ENCODE measurements around the gene SLC25A5. TPM values are rescaled to one million over a fixed set of nuclear protein-coding genes. Genes with fewer than 3 reads are reported as not detected.
A peak's percentile ranks its signal among the peaks of the same experiment; 100 is the strongest.

The SLC25A5 gene
- total RNA-seq, 3 donors from 2014 or later (not counting 1 experiment from before 2014, with no cell fraction given): 148 to 182 (median 162) TPM

DNA sequence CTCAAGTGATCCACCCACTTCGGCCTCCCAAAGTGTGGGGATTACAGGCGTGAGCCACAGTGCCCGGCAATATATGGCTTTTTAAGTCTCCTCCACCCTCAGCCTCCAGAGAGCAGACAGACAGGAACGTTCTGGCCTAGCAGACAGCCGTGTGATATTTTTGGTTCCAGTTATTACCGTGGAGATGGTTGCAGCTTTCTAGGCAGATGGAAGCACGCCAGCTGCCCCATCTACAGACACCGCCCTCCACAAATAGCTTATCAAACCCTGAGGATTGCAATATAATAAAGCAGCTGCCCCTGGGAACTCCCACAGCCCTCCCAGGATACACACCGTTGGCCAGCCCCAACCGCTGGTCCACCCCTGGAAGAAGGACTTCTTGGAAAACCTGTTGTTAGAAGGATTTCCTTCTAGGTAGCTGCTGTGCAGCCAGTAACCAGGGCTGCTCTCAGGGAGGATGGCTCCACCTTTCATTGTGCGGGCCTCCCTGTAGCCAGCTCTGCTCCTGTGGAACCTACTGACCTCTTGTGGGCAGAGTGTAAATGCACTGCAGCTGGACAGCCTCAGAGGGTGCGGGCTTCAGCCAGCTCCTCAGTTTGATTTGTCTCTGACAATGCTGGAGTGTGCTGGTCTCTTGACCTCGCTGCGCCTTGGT lies 44.0 kb downstream of the SLC25A5 start:
- H3K27me3 ChIP-seq (ENCODE audit: control insufficient read depth, insufficient read depth, low read length): no peaks in the 10 kb centered on the region
- ATAC-seq (peak in 2 of 3 donors; percentile 44 to 54), DNase-seq (peak in 1 of 2 donors; percentile 35)
- no peaks in the 10 kb centered on the region for H3K9me3 ChIP-seq (ENCODE audit: control insufficient read depth, insufficient read depth, low read length)
- peaks cover 0 to 2% of the 10 kb centered on the region in 2 donors for H3K27me3 Mint-ChIP-seq (ENCODE audit: low read depth in 2 of 2)
- WGBS (ENCODE audit: insufficient coverage): 52% methylated on average over 9 of the region's 14 CpGs
- intact Hi-C loops (cut with micrococcal nuclease): no loop called here
- H3K4me1 Mint-ChIP-seq: peaks cover 6% of the 10 kb centered on the region in 2 donors
- H3K9me3 Mint-ChIP-seq: no peaks in the 10 kb centered on the region
- no peaks in the 10 kb centered on the region for H3K36me3 Mint-ChIP-seq
- H3K4me3 ChIP-seq (ENCODE audit: low read length): no peak overlapping the region
- no peaks in the 10 kb centered on the region for H3K4me1 ChIP-seq (ENCODE audit: control insufficient read depth, insufficient read depth, low read length)
- H3K27ac ChIP-seq (ENCODE audit: low read length): no peak overlapping the region
- no peak overlapping the region for H3K27ac Mint-ChIP-seq
- H3K4me3 Mint-ChIP-seq: no peak overlapping the region
- TF ChIP-seq, protein P1, sequence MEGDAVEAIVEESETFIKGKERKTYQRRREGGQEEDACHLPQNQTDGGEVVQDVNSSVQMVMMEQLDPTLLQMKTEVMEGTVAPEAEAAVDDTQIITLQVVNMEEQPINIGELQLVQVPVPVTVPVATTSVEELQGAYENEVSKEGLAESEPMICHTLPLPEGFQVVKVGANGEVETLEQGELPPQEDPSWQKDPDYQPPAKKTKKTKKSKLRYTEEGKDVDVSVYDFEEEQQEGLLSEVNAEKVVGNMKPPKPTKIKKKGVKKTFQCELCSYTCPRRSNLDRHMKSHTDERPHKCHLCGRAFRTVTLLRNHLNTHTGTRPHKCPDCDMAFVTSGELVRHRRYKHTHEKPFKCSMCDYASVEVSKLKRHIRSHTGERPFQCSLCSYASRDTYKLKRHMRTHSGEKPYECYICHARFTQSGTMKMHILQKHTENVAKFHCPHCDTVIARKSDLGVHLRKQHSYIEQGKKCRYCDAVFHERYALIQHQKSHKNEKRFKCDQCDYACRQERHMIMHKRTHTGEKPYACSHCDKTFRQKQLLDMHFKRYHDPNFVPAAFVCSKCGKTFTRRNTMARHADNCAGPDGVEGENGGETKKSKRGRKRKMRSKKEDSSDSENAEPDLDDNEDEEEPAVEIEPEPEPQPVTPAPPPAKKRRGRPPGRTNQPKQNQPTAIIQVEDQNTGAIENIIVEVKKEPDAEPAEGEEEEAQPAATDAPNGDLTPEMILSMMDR (IDR thresholded peaks at IDR 0.05): no peak
- H3K36me3 ChIP-seq (ENCODE audit: control insufficient read depth, insufficient read depth, low read length): no peaks in the 10 kb centered on the region

- peaks cover 6% of the 10 kb centered on the region in 2 donors for H3K4me1 Mint-ChIP-seq
- peak; percentile 14 to 78 for DNase-seq
- H3K27ac Mint-ChIP-seq: no peak overlapping the region
- peak; percentile 89 to 97 (median 93) for ATAC-seq
- Histone ChIP-seq H3K27ac (ENCODE audit: low read length) (no peak overlapping the region), H3K9me3 (ENCODE audit: control insufficient read depth, insufficient read depth, low read length) (no peaks in the 10 kb centered on the region), H3K36me3 (ENCODE audit: control insufficient read depth, insufficient read depth, low read length) (no peaks in the 10 kb centered on the region), H3K27me3 (ENCODE audit: control insufficient read depth, insufficient read depth, low read length) (no peaks in the 10 kb centered on the region), H3K4me3 (ENCODE audit: low read length) (no peak overlapping the region), H3K4me1 (ENCODE audit: control insufficient read depth, insufficient read depth, low read length) (no peaks in the 10 kb centered on the region)
- WGBS (ENCODE audit: insufficient coverage): 39% methylated on average over 5 of the region's 5 CpGs
- H3K4me3 Mint-ChIP-seq: no peak overlapping the region
- H3K27me3 Mint-ChIP-seq (ENCODE audit: low read depth in 2 of 2): no peaks in the 10 kb centered on the region
- H3K9me3 Mint-ChIP-seq: no peaks in the 10 kb centered on the region
- no peaks in the 10 kb centered on the region for H3K36me3 Mint-ChIP-seq
- intact Hi-C loops (cut with micrococcal nuclease): loop anchor here (1.0 to 5.0 kb wide), 3 partner anchors 59 to 371 kb away; partner anchors contain the start of gene UBE2A
- TF ChIP-seq, protein P1 (IDR thresholded peaks at IDR 0.05): peak; percentile 57
Observed at GRCh38 chrX:119516157-119516702, 48.0 kb downstream of the SLC25A5 start.

DNA sequence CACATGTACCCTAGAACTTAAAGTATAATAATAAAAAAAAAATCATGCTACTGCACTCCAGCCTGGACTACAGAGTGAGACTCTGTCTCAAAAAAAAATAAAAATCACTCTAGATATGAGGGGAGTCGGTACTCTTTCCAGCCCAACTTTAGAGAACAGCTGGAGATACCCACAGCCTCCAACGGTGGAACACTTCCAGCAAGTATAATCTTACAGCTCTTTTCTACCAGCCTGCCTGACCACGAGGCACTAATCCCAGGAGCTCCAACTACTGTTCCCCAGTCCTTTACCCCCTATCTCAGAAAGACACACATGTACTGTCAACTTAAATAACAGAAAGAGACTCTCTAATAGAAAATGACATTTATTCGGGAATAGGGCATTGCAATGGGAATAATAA lies 50.1 kb downstream of the SLC25A5 start:
- intact Hi-C loops (cut with micrococcal nuclease): loop anchor here (5.0 kb wide), 1 partner anchor 369 kb away; no protein-coding TSS in a partner anchor
- Mint-ChIP-seq H3K36me3 (no peaks in the 10 kb centered on the region), H3K27ac (no peak overlapping the region), H3K27me3 (ENCODE audit: low read depth in 2 of 2) (no peaks in the 10 kb centered on the region), H3K4me3 (no peak overlapping the region), H3K9me3 (no peaks in the 10 kb centered on the region), H3K4me1 (peaks cover 6% of the 10 kb centered on the region in 2 donors)
- Histone ChIP-seq H3K27ac (ENCODE audit: low read length) (no peak overlapping the region), H3K36me3 (ENCODE audit: control insufficient read depth, insufficient read depth, low read length) (no peaks in the 10 kb centered on the region), H3K9me3 (ENCODE audit: control insufficient read depth, insufficient read depth, low read length) (no peaks in the 10 kb centered on the region), H3K4me3 (ENCODE audit: low read length) (no peak overlapping the region), H3K27me3 (ENCODE audit: control insufficient read depth, insufficient read depth, low read length) (no peaks in the 10 kb centered on the region), H3K4me1 (ENCODE audit: control insufficient read depth, insufficient read depth, low read length) (no peaks in the 10 kb centered on the region)
- TF ChIP-seq, protein P1 (IDR thresholded peaks at IDR 0.05): no peak
- DNase-seq (no peak), ATAC-seq (no peak)
- WGBS (ENCODE audit: insufficient coverage): 82% methylated on average over 3 of the region's 4 CpGs

Other genes starting within 250 kb of the SLC25A5 start
- 10 to 100 TPM; 11.5 to 13.6 (median 13.2) TPM for gene PGRMC1, start 232.2 kb upstream of the SLC25A5 start, total RNA-seq
- 1 to 10 TPM; 5.4 to 7.3 (median 6.4) TPM for gene SLC25A43, start 69.1 kb upstream of the SLC25A5 start, total RNA-seq
- 10 to 100 TPM; 23.5 to 29.2 (median 23.8) TPM for gene STEEP1, start 97.0 kb downstream of the SLC25A5 start, total RNA-seq
- gene UBE2A, start 106.1 kb downstream of the SLC25A5 start, total RNA-seq: 100 to 1,000 TPM in 1 of 3 donors, 10 to 100 TPM in 2; 88.4 to 125 (median 91.0) TPM
- 1 to 10 TPM; 6.7 to 9.2 (median 6.9) TPM for gene NKRF, start 138.0 kb downstream of the SLC25A5 start, total RNA-seq
- 100 to 1,000 TPM; 138 to 202 (median 158) TPM for gene SEPTIN6, start 224.7 kb downstream of the SLC25A5 start, total RNA-seq

Data from natural killer cell (primary cell).